ENCODE measurements around the gene NRG3.

Gene NRG3

DNA sequence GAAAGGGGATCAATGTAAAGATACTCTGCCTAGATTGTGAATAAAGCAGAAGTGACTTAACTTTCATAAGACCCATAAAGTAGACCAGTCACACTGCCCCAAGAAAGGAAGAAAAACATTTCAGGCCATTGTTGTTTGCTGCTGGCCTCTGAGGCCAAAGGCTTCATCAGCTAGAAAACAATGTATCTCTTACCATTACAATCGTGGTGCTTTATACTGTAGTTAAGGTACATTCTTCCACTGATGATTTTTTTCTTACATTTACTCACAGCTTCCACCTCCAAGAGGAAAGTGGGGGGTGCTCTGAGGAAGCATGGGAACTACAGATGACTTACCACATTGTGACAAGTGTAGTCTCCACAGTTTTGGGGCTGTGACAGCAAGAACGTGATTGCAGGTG lies 68.6 kb downstream of the NRG3 start:
- no peak for DNase-seq
- intact Hi-C loops (cut with DNase I), result no loop called here

- intact Hi-C loops (cut with DNase I), result no loop called here
- DNase-seq, result no peak
These were observed 69.6 kb downstream of the NRG3 start for GRCh38 chr10:81944609-81945008.

DNA sequence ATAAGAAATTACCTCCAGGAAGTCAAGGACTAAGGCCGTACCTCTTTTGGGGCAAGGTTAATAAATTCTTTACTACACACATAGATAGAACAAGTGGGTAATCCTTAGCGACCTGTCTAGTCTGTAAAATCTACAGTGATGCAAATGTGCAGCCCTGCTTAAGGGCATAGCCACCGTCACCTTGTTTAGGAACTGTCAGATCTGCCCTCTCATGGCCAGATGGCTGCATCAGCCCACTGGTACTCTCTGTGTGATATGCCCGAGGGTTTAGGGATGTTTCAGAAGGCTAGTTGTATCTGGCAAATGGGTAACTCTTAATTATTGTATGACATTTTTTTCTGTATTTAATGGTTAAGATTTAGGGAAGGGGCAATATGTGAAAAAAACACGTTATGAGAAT lies 74.3 kb downstream of the NRG3 start:
- DNase-seq, result no peak
- intact Hi-C loops (cut with DNase I), result no loop called here

GRCh38 chr10:81950358-81950757 lies 75.4 kb downstream of the NRG3 start:
- peak in 9 of 42 donors; percentile 20 to 58 (median 25) for DNase-seq
- intact Hi-C loops (cut with DNase I), result no loop called here

GRCh38 chr10:81953420-81953819 lies 78.4 kb downstream of the NRG3 start:
- no peak for DNase-seq
- intact Hi-C loops (cut with DNase I), result no loop called here

DNA sequence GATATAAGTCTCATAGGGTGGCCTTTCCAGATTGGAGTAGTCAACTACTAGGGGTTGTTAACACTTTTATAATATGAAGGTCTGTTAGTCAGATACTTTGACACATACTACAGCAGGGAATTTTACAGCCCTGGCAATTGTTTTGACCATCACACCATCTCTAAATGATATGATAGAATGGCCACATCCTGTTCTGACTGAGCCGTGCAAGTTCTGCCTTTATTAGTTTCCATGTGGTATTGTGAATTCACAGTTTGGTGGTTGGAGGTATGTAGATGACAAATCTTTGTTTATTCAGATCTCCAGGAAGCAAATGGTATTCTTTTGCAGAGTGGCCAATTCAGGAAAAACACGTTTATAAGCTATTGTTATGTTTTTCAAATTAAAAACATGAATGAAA lies 83.0 kb downstream of the NRG3 start:
- DNase-seq, result no peak
- intact Hi-C loops (cut with DNase I), result no loop called here

DNA sequence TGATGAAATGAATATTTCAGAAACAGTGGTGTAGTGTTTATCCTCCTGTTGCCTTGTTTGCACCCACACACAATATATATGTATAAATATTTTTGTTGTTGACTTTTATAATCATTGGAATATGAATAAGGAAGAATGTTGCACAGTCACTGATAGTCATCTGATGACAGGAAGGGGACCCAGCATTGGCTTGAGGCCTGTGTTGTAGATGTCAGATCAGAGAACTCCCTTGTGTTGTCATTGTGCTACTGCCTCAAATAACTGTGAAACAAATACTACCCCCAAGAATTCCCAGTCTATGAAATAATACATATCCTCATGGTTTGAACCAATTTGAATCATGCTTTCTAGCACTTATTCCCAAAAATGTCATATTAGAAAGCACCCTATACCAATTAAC lies 84.0 kb downstream of the NRG3 start:
- DNase-seq, result no peak
- intact Hi-C loops (cut with DNase I), result no loop called here

DNA sequence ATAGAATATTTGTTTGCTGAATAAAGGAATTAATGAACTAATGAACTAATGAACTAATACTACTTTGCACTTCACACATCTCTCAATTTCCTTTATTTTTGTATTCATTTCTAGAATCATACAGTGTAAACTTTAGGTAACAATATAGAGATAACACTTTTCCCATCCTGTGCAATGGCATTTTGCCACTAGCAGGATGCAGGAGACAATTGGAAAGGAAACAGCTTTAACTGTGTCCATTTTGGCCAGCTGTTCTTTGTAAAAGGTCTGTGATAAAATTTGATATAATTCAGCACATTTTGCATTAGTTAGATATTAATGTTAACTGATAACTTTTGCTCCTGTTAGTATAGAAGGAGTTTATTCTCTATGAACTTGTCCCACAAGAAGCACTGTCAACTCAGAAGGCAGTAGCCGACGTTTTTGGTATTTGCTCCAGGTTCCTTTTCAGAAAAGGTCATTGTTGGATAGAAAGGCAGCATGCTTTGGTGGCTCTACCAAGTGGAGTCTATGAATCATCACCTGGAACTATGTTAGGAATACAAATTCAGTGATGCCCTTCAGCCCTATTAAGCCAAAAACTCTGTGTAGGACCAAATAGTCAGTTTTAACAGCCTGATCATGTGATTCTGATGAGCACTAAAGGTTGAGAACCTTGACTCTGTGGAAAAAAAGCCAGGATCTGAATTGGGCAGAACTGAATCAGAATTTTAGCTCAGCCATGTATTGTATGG lies 86.6 kb downstream of the NRG3 start:
- intact Hi-C loops (cut with DNase I), result no loop called here
- DNase-seq, result no peak

DNA sequence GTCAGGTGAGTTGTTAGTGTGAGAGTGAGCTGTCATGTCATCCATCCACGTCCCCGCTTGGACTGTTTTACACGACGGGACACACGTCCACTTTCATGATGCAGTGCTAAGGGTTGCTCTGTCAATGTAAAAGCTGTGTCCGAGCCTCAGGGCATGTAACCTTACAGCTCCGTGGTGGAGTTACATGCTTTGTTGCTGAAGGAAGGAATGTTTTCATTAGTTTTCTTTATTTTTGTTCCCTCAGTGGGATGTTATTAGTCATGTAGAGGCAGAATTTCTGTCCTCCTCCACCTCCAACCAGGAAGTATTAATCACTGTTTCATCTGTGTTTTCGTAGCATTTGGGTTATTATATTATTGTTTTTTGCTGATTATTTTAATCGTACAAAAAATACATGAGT lies 88.6 kb downstream of the NRG3 start:
- intact Hi-C loops (cut with DNase I), result no loop called here
- DNase-seq, result no peak

GRCh38 chr10:81967716-81968115 lies 92.7 kb downstream of the NRG3 start:
- no peak for DNase-seq
- intact Hi-C loops (cut with DNase I), result no loop called here

DNA sequence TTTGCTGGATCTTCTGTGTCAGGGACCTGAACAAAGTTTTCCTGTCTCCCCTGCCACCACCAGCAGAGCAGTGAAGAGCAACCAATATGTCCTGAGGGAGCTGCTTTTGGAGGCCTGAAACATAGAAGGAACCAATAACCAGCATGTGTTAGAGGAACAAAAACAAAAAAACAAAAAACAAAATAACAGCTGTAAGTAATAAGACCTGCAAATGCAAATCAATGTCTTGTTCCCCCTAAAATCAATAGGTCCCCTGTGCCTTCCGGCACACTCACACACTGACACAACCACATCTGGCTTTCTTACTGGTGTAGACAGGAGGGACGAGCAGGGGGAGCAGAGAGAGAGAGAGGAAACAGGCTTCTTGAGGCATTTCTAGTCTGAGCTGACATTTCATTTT lies 94.1 kb downstream of the NRG3 start:
- no peak for DNase-seq
- intact Hi-C loops (cut with DNase I), result no loop called here

DNA sequence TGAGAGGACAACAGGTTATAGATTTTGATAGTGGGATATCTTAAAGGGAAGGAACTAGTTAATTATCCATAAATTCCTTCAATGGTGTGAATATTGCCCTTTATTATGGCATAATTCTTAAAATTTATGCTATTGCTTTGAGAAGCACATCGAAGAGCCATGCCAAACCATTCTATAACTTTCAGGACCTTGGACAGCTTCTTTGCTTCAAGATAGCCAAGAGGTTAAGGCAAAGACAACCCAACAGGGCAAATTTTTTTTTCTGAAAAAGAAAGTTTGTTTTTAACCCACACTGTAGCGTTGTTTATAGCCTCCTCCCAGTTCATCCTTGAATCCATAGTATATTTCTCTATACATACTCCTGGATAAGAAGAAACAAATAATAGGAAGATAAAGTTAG lies 103.2 kb downstream of the NRG3 start:
- no peak for DNase-seq

GRCh38 chr10:81981724-81982123 lies 106.7 kb downstream of the NRG3 start:
- no peak for DNase-seq
- intact Hi-C loops (cut with DNase I), result no loop called here

More for the DNA sequence above, 103.2 kb downstream of the NRG3 start:
- intact Hi-C loops (cut with DNase I), result no loop called here

GRCh38 chr10:81984428-81984827 lies 109.4 kb downstream of the NRG3 start:
- no peak for DNase-seq
- intact Hi-C loops (cut with DNase I), result no loop called here

DNA sequence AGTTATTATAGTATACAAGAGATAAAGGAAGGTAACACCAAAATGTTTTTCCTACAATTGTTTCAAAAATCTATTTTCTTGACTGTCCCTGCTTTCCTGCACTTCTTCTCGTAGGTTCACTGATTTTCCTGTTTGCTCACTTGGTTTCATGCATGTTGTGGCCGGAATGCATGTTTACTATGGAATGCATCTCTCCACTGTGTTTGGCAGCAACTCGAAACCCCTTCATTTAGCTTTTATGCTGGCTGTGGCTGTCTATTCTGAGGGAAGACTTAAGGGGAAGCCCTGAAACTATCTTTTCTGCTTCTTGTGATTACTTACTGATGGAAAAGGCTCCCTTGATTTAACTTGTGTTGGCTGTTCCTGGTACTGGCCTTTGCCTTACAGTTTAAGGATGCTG lies 120.3 kb downstream of the NRG3 start:
- intact Hi-C loops (cut with DNase I), result no loop called here

DNA sequence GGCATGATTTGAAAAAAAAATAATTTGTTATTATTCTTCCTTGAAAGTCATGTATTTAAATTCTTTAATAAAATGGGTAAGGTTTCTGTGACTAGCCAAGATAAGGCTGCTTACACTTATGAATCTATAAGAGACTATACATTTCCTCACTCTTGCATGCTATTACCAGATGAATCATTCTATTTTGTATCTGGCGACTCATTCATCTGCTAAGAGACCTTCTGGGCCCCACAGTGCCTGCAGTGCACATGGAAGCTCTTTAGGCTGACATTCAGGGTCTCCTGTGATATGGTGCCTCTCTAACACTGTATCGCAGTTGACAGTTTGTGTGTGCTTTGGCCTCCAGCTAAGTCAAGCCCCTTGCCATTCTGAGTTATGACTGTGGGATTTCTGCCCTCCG lies 121.9 kb downstream of the NRG3 start:
- intact Hi-C loops (cut with DNase I), result no loop called here
- DNase-seq, result no peak

More for the DNA sequence above, 120.3 kb downstream of the NRG3 start:
- no peak for DNase-seq

GRCh38 chr10:82020999-82021398 lies 146.0 kb downstream of the NRG3 start:
- DNase-seq, result no peak
- intact Hi-C loops (cut with DNase I), result no loop called here

- DNase-seq, result no peak
- intact Hi-C loops (cut with DNase I), result no loop called here
These were observed 152.7 kb downstream of the NRG3 start for GRCh38 chr10:82027711-82028110.

- intact Hi-C loops (cut with DNase I), result no loop called here
- DNase-seq, result peak; percentile 19 to 86 (median 62)
These were observed 162.1 kb downstream of the NRG3 start for GRCh38 chr10:82037076-82037475.

GRCh38 chr10:82038587-82038986 lies 163.6 kb downstream of the NRG3 start:
- no peak for DNase-seq
- intact Hi-C loops (cut with DNase I), result no loop called here

GRCh38 chr10:82040336-82040735 lies 165.3 kb downstream of the NRG3 start:
- no peak for DNase-seq
- intact Hi-C loops (cut with DNase I), result no loop called here

DNA sequence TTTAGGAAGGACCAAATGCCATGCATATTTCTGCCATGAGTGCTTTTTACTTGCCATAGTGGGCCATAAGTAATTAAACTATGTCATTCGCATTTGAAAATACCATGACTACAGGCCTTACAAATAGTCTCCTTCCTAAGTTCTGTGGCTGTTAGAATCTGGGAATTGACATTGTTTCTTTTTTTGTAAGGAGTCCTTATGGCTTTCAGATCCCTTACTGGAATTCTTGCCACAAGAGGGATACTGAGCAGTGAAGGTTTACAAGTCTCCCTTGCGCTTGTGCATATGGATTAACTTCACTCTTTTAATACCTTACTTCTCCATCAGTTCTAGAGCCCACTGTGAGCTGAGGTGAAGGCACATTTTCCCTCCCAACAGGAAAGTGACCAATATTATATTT lies 166.0 kb downstream of the NRG3 start:
- intact Hi-C loops (cut with DNase I), result no loop called here
- DNase-seq, result no peak
